ENCODE results near the gene PBX2.

DNA sequence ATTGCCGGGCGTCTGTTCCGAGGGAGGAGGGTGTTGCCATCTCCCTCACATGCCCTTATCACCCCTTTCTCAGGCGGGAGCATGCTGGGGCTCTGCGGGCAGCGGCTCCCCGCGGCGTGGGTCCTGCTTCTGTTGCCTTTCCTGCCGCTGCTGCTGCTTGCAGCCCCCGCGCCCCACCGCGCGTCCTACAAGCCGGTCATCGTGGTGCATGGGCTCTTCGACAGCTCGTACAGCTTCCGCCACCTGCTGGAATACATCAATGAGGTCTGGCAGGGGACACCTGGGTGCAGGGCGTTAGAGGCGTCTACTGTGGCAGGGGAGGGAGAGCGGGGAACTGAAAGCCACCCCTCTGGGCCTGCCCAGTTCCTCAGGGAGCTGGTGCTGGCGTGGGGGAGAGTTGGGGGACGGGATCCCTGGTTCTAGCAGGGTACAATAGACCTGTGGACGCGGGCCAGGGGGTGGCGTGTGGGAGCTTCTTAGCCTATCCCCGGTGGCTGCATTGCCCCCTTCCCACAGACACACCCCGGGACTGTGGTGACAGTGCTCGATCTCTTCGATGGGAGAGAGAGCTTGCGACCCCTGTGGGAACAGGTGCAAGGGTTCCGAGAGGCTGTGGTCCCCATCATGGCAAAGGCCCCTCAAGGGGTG lies 35.4 kb downstream of the PBX2 start:
- TF ChIP-seq, protein P1, sequence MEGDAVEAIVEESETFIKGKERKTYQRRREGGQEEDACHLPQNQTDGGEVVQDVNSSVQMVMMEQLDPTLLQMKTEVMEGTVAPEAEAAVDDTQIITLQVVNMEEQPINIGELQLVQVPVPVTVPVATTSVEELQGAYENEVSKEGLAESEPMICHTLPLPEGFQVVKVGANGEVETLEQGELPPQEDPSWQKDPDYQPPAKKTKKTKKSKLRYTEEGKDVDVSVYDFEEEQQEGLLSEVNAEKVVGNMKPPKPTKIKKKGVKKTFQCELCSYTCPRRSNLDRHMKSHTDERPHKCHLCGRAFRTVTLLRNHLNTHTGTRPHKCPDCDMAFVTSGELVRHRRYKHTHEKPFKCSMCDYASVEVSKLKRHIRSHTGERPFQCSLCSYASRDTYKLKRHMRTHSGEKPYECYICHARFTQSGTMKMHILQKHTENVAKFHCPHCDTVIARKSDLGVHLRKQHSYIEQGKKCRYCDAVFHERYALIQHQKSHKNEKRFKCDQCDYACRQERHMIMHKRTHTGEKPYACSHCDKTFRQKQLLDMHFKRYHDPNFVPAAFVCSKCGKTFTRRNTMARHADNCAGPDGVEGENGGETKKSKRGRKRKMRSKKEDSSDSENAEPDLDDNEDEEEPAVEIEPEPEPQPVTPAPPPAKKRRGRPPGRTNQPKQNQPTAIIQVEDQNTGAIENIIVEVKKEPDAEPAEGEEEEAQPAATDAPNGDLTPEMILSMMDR (conservative IDR thresholded peaks at IDR 0.05 in 1 of 2, IDR thresholded peaks at IDR 0.05 in 1 of 2; ENCODE audit: extremely low read depth in 1 of 2, insufficient read depth in 1 of 2, low read depth in 1 of 2, low read length in 2 of 2), result peak; percentile 46 to 71
- no peak for TF ChIP-seq EZH2 (IDR thresholded peaks at IDR 0.05; ENCODE audit: borderline replicate concordance, low read length)
